ENCODE measurements around the gene OSBPL5.

GRCh38 chr11:3101921-3102640 lies 63.0 kb downstream of the OSBPL5 start:
- TF ChIP-seq CTCF (IDR thresholded peaks at IDR 0.05 in 4 of 5, conservative IDR thresholded peaks at IDR 0.05 in 1 of 5): no peak
- TF ChIP-seq POLR2A (IDR thresholded peaks at IDR 0.05): no peak

Data from gastrocnemius medialis (tissue), 4 donors.